Lower leg skin (tissue), 3 donors: ENCODE measurements around the gene SEMA3D.

ENCODE experiments used
- CTCF ChIP-seq, 3 donors: fragments of 450-650 bp; IDR thresholded peaks; one replicate each; pipeline ENCODE4 v1.5.1; 2016; ENCODE audit warnings: antibody characterized with exemption in 3 of 3, mild to moderate bottlenecking in 3 of 3, moderate library complexity in 2 of 3
- POLR2A ChIP-seq, 2 donors: fragments of 450-650 bp; IDR thresholded peaks; one replicate each; pipeline ENCODE4 v1.6.1; 2016 to 2017; ENCODE audit warnings: antibody characterized with exemption in 2 of 2, mild to moderate bottlenecking in 1 of 2, moderate library complexity in 1 of 2

- TF ChIP-seq POLR2A (IDR thresholded peaks at IDR 0.05) (no peak), CTCF (IDR thresholded peaks at IDR 0.05) (no peak)
Observed at GRCh38 chr7:85081392-85081791, 105.5 kb downstream of the SEMA3D start.
